ENCODE results near the gene SGCD.

The SGCD gene

GRCh38 chr5:156326718-156327259 is at the start of gene SGCD:
Gene SGCD, plus strand, starts transcription at chr5:156327164.
- FAIRE-seq = no peak
- no peak for DNase-seq (ENCODE audit: insufficient read length, low spot score)
- TF ChIP-seq POLR2A (IDR thresholded peaks at IDR 0.05; ENCODE audit: low read depth, low read length) = no peak

- TF ChIP-seq POLR2A (IDR thresholded peaks at IDR 0.05; ENCODE audit: low read depth, low read length) = no peak
- FAIRE-seq = no peak
- no peak for DNase-seq (ENCODE audit: insufficient read length, low spot score)
Observed at GRCh38 chr5:156277290-156277689, 49.7 kb upstream of the SGCD start.

GRCh38 chr5:156295431-156295830 is 31.5 kb upstream of the SGCD start:
- no peak for FAIRE-seq
- no peak for TF ChIP-seq POLR2A (IDR thresholded peaks at IDR 0.05; ENCODE audit: low read depth, low read length)

GRCh38 chr5:156310115-156310514 is 16.8 kb upstream of the SGCD start:
- FAIRE-seq = no peak
- TF ChIP-seq POLR2A (IDR thresholded peaks at IDR 0.05; ENCODE audit: low read depth, low read length) = no peak
- DNase-seq (ENCODE audit: insufficient read length, low spot score) = no peak

More at GRCh38 chr5:156295431-156295830, 31.5 kb upstream of the SGCD start:
- no peak for DNase-seq (ENCODE audit: insufficient read length, low spot score)

- TF ChIP-seq POLR2A (IDR thresholded peaks at IDR 0.05; ENCODE audit: low read depth, low read length) = no peak
- FAIRE-seq (no peak), DNase-seq (ENCODE audit: insufficient read length, low spot score) (no peak)
Observed at GRCh38 chr5:156312897-156313694, 13.9 kb upstream of the SGCD start.

- DNase-seq (ENCODE audit: insufficient read length, low spot score) (no peak), FAIRE-seq (no peak)
- TF ChIP-seq POLR2A (IDR thresholded peaks at IDR 0.05; ENCODE audit: low read depth, low read length) = no peak
Observed at GRCh38 chr5:156314416-156314815, 12.5 kb upstream of the SGCD start.

- DNase-seq (ENCODE audit: insufficient read length, low spot score) (no peak), FAIRE-seq (no peak)
- no peak for TF ChIP-seq POLR2A (IDR thresholded peaks at IDR 0.05; ENCODE audit: low read depth, low read length)
Observed at GRCh38 chr5:156322666-156323065, 4.3 kb upstream of the SGCD start.

GRCh38 chr5:156327296-156327695 is 332 bp downstream of the SGCD start:
- DNase-seq (ENCODE audit: insufficient read length, low spot score) = no peak
- no peak for FAIRE-seq
- TF ChIP-seq POLR2A (IDR thresholded peaks at IDR 0.05; ENCODE audit: low read depth, low read length) = no peak

GRCh38 chr5:156328161-156328560 is 1.2 kb downstream of the SGCD start:
- FAIRE-seq (no peak), DNase-seq (ENCODE audit: insufficient read length, low spot score) (no peak)
- TF ChIP-seq POLR2A (IDR thresholded peaks at IDR 0.05; ENCODE audit: low read depth, low read length) = no peak

- DNase-seq (ENCODE audit: insufficient read length, low spot score) (no peak), FAIRE-seq (no peak)
- no peak for TF ChIP-seq POLR2A (IDR thresholded peaks at IDR 0.05; ENCODE audit: low read depth, low read length)
Observed at GRCh38 chr5:156328766-156329165, 1.8 kb downstream of the SGCD start.

- FAIRE-seq (no peak), DNase-seq (ENCODE audit: insufficient read length, low spot score) (no peak)
- TF ChIP-seq POLR2A (IDR thresholded peaks at IDR 0.05; ENCODE audit: low read depth, low read length) = no peak
Observed at GRCh38 chr5:156329171-156329611, 2.2 kb downstream of the SGCD start.

GRCh38 chr5:156330141-156330870 is 3.3 kb downstream of the SGCD start:
- TF ChIP-seq POLR2A (IDR thresholded peaks at IDR 0.05; ENCODE audit: low read depth, low read length) = no peak
- FAIRE-seq = no peak
- no peak for DNase-seq (ENCODE audit: insufficient read length, low spot score)

- FAIRE-seq (no peak), DNase-seq (ENCODE audit: insufficient read length, low spot score) (no peak)
- TF ChIP-seq POLR2A (IDR thresholded peaks at IDR 0.05; ENCODE audit: low read depth, low read length) = no peak
Observed at GRCh38 chr5:156331181-156331580, 4.2 kb downstream of the SGCD start.

GRCh38 chr5:156331845-156332244 is 4.9 kb downstream of the SGCD start:
- TF ChIP-seq POLR2A (IDR thresholded peaks at IDR 0.05; ENCODE audit: low read depth, low read length) = no peak
- FAIRE-seq (no peak), DNase-seq (ENCODE audit: insufficient read length, low spot score) (no peak)

All from H54 (cell line).